HCT116 (cell line): ENCODE data around the gene FAM227B. TPM values are rescaled to one million over a fixed set of nuclear protein-coding genes. Genes with fewer than 3 reads are reported as not detected.

Experiments
- ATAC-seq: fragments of 200-7000 bp; cut with Tn5 transposase; 2 replicates; pipeline ENCODE4 v1.9.1; 2020; ENCODE audit warnings: mild to moderate bottlenecking, moderate library complexity
- BruUV-seq: library from RNA; stranded (reverse); fragments of 400-500 nt; replicated peaks from 2 replicates; lab custom pipeline; 2021; lab: Mats Ljungman, UMichigan
- CTCF ChIA-PET: fragments of 300-600 bp; sonication (Branson Sonifier 250); formaldehyde crosslinking; loops from one replicate; lab custom pipeline; 2021; ENCODE audit warnings: antibody characterized with exemption; lab: Charles Lee
- POLR2A ChIA-PET: fragments of 300-600, 350-600 bp; sonication (Branson Sonifier 250); formaldehyde crosslinking; loops from one replicate; lab custom pipeline; 2021; ENCODE audit warnings: antibody characterized with exemption; lab: Charles Lee
- RAD21 ChIA-PET, 2 experiments: fragments of 300-600 bp; sonication (Branson Sonifier 250); formaldehyde crosslinking; loops; one replicate each; lab custom pipeline; 2023; ENCODE audit warnings: low total read pairs in 2 of 2; ENCODE audit not compliant: uncharacterized antibody in 2 of 2, unreplicated experiment in 2 of 2, low non-redundant PET in 1 of 2; lab: Charles Lee
- DNase-seq: peaks from one replicate; pipeline ENCODE4 v3.0.0-alpha.2; 2010; ENCODE audit warnings: low read depth, low spot score
- H2AFZ ChIP-seq: fragments of 200-600 bp; shearing (Covaris generic), sonication (generic); 2 replicates; pipeline ENCODE4 v1.6.1; 2017; ENCODE audit warnings: low read depth, mixed run types, mixed read lengths, antibody characterized with exemption, low read length; ENCODE audit not compliant: poor library complexity, severe bottlenecking
- H3K27ac ChIP-seq: 2 replicates; pipeline ENCODE4 v1.5.1; 2012; ENCODE audit warnings: low read depth, low read length
- H3K27me3 ChIP-seq: fragments of 200-600 bp; sonication (generic); 2 replicates; pipeline ENCODE4 v1.6.1; 2016; ENCODE audit warnings: mixed run types, low read length, mixed read lengths; ENCODE audit not compliant: insufficient read depth
- H3K36me3 ChIP-seq, 2 experiments: fragments of 200-500 bp in 1 of 2; fragments of 200-600 bp in 1 of 2; sonication (Bioruptor generic) in 1 of 2; sonication (generic) in 1 of 2; 2 replicates each; pipeline versions ENCODE4 v1.5.1 to v1.6.1; 2014 to 2016; ENCODE audit warnings: low read length in 2 of 2, inconsistent platforms in 1 of 2, mixed read lengths in 1 of 2, mixed run types in 1 of 2; ENCODE audit not compliant: insufficient read depth in 2 of 2, control insufficient read depth in 1 of 2
- H3K4me1 ChIP-seq, 2 experiments: fragments of 200-600 bp in 1 of 2; sonication (generic) in 1 of 2; 2 replicates each; pipeline versions ENCODE4 v1.5.1 to v1.6.1; 2012 to 2017; ENCODE audit warnings: low read length in 2 of 2, inconsistent platforms in 1 of 2, mild to moderate bottlenecking in 1 of 2, mixed read lengths in 1 of 2, mixed run types in 1 of 2, moderate library complexity in 1 of 2; ENCODE audit not compliant: insufficient read depth in 2 of 2, control insufficient read depth in 1 of 2
- H3K4me2 ChIP-seq: fragments of 200-600 bp; sonication (generic); 2 replicates; pipeline ENCODE4 v1.6.1; 2017; ENCODE audit warnings: mixed run types, low read length, mixed read lengths
- H3K4me3 ChIP-seq, 2 experiments: fragments of 200-600 bp in 1 of 2; sonication (generic) in 1 of 2; replicated peaks in 1 of 2; 2 replicates each; pipeline ENCODE4 v1.5.1; 2011 to 2016; ENCODE audit warnings: low read length in 2 of 2, control low read depth in 1 of 2, low read depth in 1 of 2, mild to moderate bottlenecking in 1 of 2, mixed read lengths in 1 of 2, mixed run types in 1 of 2
- H3K79me2 ChIP-seq: fragments of 200-600 bp; sonication (generic); 2 replicates; pipeline ENCODE4 v1.6.1; 2017; ENCODE audit warnings: mild to moderate bottlenecking, mixed run types, low read length, moderate library complexity, mixed read lengths; ENCODE audit not compliant: insufficient read depth
- H3K9ac ChIP-seq: fragments of 200-600 bp; sonication (generic); 2 replicates; pipeline ENCODE4 v1.6.1; 2016; ENCODE audit warnings: low read length, mixed read lengths
- H3K9me2 ChIP-seq: fragments of 200-600 bp; sonication (generic), shearing (Covaris generic); 2 replicates; pipeline ENCODE4 v1.6.1; 2017; ENCODE audit warnings: mixed run types, mild to moderate bottlenecking, moderate library complexity; ENCODE audit not compliant: insufficient read depth
- H3K9me3 ChIP-seq, 2 experiments: fragments of 200-500 bp in 1 of 2; fragments of 200-600 bp in 1 of 2; sonication (Bioruptor generic) in 1 of 2; sonication (generic) in 1 of 2; 2 replicates each; pipeline ENCODE4 v1.6.1; 2014 to 2017; ENCODE audit warnings: low read length in 2 of 2, mixed read lengths in 2 of 2, inconsistent platforms in 1 of 2, low read depth in 1 of 2, mild to moderate bottlenecking in 1 of 2, mixed run types in 1 of 2, moderate library complexity in 1 of 2; ENCODE audit not compliant: control insufficient read depth in 1 of 2, insufficient read depth in 1 of 2
- H4K20me1 ChIP-seq: fragments of 200-600 bp; sonication (generic), shearing (Covaris generic); 2 replicates; pipeline ENCODE4 v1.6.1; 2017; ENCODE audit warnings: mixed run types, mild to moderate bottlenecking, moderate library complexity; ENCODE audit not compliant: insufficient read depth
- CBX3 ChIP-seq: IDR thresholded peaks from 2 replicates; pipeline ENCODE4 v1.6.1; 2012; ENCODE audit warnings: low read depth
- CEBPB ChIP-seq: IDR thresholded peaks from 2 replicates; pipeline ENCODE4 v1.6.1; 2012; ENCODE audit warnings: low read depth
- FOSL1 ChIP-seq: IDR thresholded peaks from 2 replicates; pipeline ENCODE4 v1.6.1; 2012; ENCODE audit warnings: low read depth
- POLR2A ChIP-seq: IDR thresholded peaks from 2 replicates; pipeline ENCODE4 v1.7.0; 2011; ENCODE audit warnings: borderline replicate concordance; ENCODE audit not compliant: insufficient read depth, insufficient read length; ENCODE audit errors: extremely low read depth
- RAD21 ChIP-seq: IDR thresholded peaks from 2 replicates; pipeline ENCODE4 v1.6.1; 2012; ENCODE audit warnings: low read depth, mild to moderate bottlenecking
- REST ChIP-seq: IDR thresholded peaks from 2 replicates; pipeline ENCODE4 v1.6.1; 2012; ENCODE audit warnings: low read depth
- SRF ChIP-seq: IDR thresholded peaks from 2 replicates; pipeline ENCODE4 v1.6.1; 2012; ENCODE audit warnings: low read depth
- ZFX ChIP-seq: fragments of 450-650 bp; IDR thresholded peaks from 2 replicates; pipeline ENCODE4 v1.6.1; 2017
- ZNF274 ChIP-seq: fragments of 200-500 bp; sonication (Bioruptor generic); IDR thresholded peaks from 2 replicates; pipeline ENCODE4 v1.6.1; 2014; ENCODE audit warnings: mild to moderate bottlenecking, low read depth, low read length, inconsistent platforms
- intact Hi-C: fragments of 100-400 bp; cut with micrococcal nuclease; formaldehyde crosslinking; loops from 2 replicates; pipeline ENCODE4 v1.10.0; 2022
- total RNA-seq: library from RNA; stranded (reverse); gene quantifications from one replicate; pipeline ENCODE4 v1.2.1, GENCODE V29; 2021; ENCODE audit not compliant: unreplicated experiment

The FAM227B gene
- total RNA-seq, 1 experiment from 2014 or later: 6.9 TPM

- TF ChIP-seq ZFX: no peak
- no peak for TF ChIP-seq REST
- no peak for TF ChIP-seq SRF
- no peak for TF ChIP-seq CBX3
- no peak for TF ChIP-seq ZNF274
- no peak for TF ChIP-seq FOSL1
- TF ChIP-seq POLR2A: no peak
- TF ChIP-seq RAD21: no peak
- TF ChIP-seq CEBPB: no peak
- no peaks in the 10 kb centered on the region for H4K20me1 ChIP-seq
- no peaks in the 10 kb centered on the region for H3K9me2 ChIP-seq
- ATAC-seq: no peak
- H3K9me3 ChIP-seq: no peaks in the 10 kb centered on the region
- no peaks in the 10 kb centered on the region for H3K27me3 ChIP-seq
- DNase-seq: no peak
- no peak overlapping the region for H3K27ac ChIP-seq
- no peaks in the 10 kb centered on the region for H3K4me1 ChIP-seq
- POLR2A ChIA-PET: no interaction called here
- H3K4me2 ChIP-seq: no peak overlapping the region
- no peaks in the 10 kb centered on the region for H3K79me2 ChIP-seq
- H3K9ac ChIP-seq: no peak overlapping the region
- H3K36me3 ChIP-seq: no peaks in the 10 kb centered on the region
- no TSS peak for BruUV-seq
- CTCF ChIA-PET: no interaction called here
- intact Hi-C loops: no loop called here
- RAD21 ChIA-PET: no interaction called here
- H3K4me3 ChIP-seq: no peak overlapping the region
- no peak overlapping the region for H2AFZ ChIP-seq
These were observed 326.7 kb downstream of the FAM227B start for GRCh38 chr15:49293941-49294340.
